Mammary epithelial cell (primary cell): ENCODE results near the gene KLC1.

Experiments used
- EZH2 ChIP-seq: IDR thresholded peaks from 2 replicates; pipeline ENCODE4 v1.6.1; 2012; ENCODE audit warnings: low read length, inconsistent platforms, borderline replicate concordance
- TF ChIP-seq, protein P1 (sequence below), 2 donors: IDR thresholded peaks in 1 of 2; conservative IDR thresholded peaks in 1 of 2; 2 replicates each; pipeline ENCODE4 v1.5.1; 2011 to 2012; ENCODE audit warnings: inconsistent platforms in 2 of 2, low read length in 2 of 2, mild to moderate bottlenecking in 2 of 2, control low read depth in 1 of 2, low read depth in 1 of 2; ENCODE audit not compliant: insufficient read depth in 1 of 2; ENCODE audit errors: extremely low read depth in 1 of 2

DNA sequence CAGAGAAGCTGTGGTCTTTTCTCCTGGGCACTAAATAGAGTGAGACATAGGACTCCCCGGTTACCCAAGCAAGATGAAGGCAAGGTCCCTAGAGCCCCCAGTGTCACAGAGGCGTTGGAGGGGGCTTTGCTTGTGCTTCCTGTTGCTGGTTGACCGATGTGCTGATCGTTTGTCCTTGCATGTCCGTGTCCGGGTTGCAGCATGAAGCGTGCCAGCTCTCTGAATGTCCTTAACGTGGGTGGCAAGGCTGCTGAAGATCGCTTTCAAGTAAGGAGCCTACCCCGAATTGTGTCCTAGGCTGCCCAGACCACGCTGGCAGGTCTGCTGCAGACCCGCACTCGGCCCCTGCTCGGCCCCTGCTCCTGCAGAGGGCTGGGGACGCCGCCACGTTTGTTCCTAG lies 63.1 kb downstream of the KLC1 start:
- TF ChIP-seq, protein P1, sequence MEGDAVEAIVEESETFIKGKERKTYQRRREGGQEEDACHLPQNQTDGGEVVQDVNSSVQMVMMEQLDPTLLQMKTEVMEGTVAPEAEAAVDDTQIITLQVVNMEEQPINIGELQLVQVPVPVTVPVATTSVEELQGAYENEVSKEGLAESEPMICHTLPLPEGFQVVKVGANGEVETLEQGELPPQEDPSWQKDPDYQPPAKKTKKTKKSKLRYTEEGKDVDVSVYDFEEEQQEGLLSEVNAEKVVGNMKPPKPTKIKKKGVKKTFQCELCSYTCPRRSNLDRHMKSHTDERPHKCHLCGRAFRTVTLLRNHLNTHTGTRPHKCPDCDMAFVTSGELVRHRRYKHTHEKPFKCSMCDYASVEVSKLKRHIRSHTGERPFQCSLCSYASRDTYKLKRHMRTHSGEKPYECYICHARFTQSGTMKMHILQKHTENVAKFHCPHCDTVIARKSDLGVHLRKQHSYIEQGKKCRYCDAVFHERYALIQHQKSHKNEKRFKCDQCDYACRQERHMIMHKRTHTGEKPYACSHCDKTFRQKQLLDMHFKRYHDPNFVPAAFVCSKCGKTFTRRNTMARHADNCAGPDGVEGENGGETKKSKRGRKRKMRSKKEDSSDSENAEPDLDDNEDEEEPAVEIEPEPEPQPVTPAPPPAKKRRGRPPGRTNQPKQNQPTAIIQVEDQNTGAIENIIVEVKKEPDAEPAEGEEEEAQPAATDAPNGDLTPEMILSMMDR (conservative IDR thresholded peaks at IDR 0.05 in 1 of 2, IDR thresholded peaks at IDR 0.05 in 1 of 2; ENCODE audit: extremely low read depth in 1 of 2, insufficient read depth in 1 of 2, low read depth in 1 of 2, low read length in 2 of 2): no peak
- no peak for TF ChIP-seq EZH2
